Astrocyte (in vitro differentiated cells and primary cell): Measurements from ENCODE around the gene ZNF669.

Source experiments
- EZH2 ChIP-seq: IDR thresholded peaks from 2 replicates; pipeline ENCODE4 v1.6.1; 2012; ENCODE audit warnings: mild to moderate bottlenecking, low read length, inconsistent platforms; ENCODE audit not compliant: insufficient read depth
- TF ChIP-seq, protein P1 (sequence below): IDR thresholded peaks from 2 replicates; pipeline ENCODE4 v1.5.1; 2011; ENCODE audit warnings: low read depth, mild to moderate bottlenecking, inconsistent platforms, low read length, moderate library complexity; ENCODE audit not compliant: insufficient read depth

DNA sequence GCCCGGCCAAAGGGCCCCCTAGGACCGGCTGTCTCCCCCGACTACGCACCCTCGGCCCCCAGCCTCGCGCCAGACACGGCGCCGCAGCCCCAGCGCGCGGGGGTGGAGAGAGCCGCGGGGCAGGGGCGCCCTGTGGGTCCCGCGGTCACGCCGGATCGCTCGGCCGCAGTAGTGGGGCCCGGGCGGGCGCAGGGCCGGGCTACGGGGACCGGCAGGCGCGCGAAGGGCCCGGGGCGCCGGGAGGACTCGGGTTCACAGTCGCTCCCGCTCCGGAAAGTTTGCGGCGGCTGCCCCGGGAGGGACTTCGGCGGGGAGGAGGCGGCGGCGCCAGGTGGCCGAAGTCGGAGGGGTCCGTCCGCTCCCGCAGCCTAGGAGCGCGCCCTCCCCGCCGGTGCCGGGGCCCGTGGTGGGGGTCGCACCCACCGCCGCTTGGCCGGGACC is 7.1 kb upstream of the ZNF669 start:
- no peak for TF ChIP-seq EZH2
- TF ChIP-seq, protein P1, sequence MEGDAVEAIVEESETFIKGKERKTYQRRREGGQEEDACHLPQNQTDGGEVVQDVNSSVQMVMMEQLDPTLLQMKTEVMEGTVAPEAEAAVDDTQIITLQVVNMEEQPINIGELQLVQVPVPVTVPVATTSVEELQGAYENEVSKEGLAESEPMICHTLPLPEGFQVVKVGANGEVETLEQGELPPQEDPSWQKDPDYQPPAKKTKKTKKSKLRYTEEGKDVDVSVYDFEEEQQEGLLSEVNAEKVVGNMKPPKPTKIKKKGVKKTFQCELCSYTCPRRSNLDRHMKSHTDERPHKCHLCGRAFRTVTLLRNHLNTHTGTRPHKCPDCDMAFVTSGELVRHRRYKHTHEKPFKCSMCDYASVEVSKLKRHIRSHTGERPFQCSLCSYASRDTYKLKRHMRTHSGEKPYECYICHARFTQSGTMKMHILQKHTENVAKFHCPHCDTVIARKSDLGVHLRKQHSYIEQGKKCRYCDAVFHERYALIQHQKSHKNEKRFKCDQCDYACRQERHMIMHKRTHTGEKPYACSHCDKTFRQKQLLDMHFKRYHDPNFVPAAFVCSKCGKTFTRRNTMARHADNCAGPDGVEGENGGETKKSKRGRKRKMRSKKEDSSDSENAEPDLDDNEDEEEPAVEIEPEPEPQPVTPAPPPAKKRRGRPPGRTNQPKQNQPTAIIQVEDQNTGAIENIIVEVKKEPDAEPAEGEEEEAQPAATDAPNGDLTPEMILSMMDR = no peak
